LNCaP clone FGC (cell line): ENCODE measurements around the gene TTLL12.
A peak's percentile ranks its signal among the peaks of the same experiment; 100 is the strongest.

Experiments
- DNase-seq: peaks from one replicate; pipeline ENCODE4 v3.0.0-alpha.2; 2011; ENCODE audit warnings: low read depth
- H3K4me3 ChIP-seq: 2 replicates; pipeline ENCODE4 v1.5.1; 2011; ENCODE audit warnings: mild to moderate bottlenecking, low read depth, low read length, control low read depth
- CTCF ChIP-seq: IDR thresholded peaks from 2 replicates; pipeline ENCODE4 v1.5.1; 2012; ENCODE audit warnings: mild to moderate bottlenecking; ENCODE audit not compliant: control insufficient read depth, insufficient read depth; ENCODE audit errors: extremely low read depth

The TTLL12 gene

GRCh38 chr22:43186272-43187170, at the start of gene TTLL12:
Gene TTLL12, minus strand, starts transcription at chr22:43187134. Its CDS starts 65 bp downstream, at chr22:43187069.
- TF ChIP-seq CTCF, result no peak
- no peak for DNase-seq
- peak within 1 kb of the TSS; percentile 94 for H3K4me3 ChIP-seq

- DNase-seq, result no peak
- no peak for TF ChIP-seq CTCF
- no peak overlapping the region for H3K4me3 ChIP-seq
Measured at GRCh38 chr22:43235445-43236409, 48.8 kb upstream of the TTLL12 start.

- no peak for DNase-seq
- H3K4me3 ChIP-seq, result no peak overlapping the region
- TF ChIP-seq CTCF, result no peak
Measured at GRCh38 chr22:43234264-43234988, 47.5 kb upstream of the TTLL12 start.

GRCh38 chr22:43233529-43233928, 46.6 kb upstream of the TTLL12 start:
- TF ChIP-seq CTCF, result no peak
- DNase-seq, result no peak
- H3K4me3 ChIP-seq, result no peak overlapping the region

GRCh38 chr22:43232445-43232844, 45.5 kb upstream of the TTLL12 start:
- no peak for TF ChIP-seq CTCF
- H3K4me3 ChIP-seq, result no peak overlapping the region
- DNase-seq, result no peak

- H3K4me3 ChIP-seq, result no peak overlapping the region
- TF ChIP-seq CTCF, result no peak
Measured at GRCh38 chr22:43231724-43232034, 44.7 kb upstream of the TTLL12 start.

More at GRCh38 chr22:43231724-43232034, 44.7 kb upstream of the TTLL12 start:
- DNase-seq, result no peak
